ENCODE data around the gene PTGES2.

Gene PTGES2

DNA sequence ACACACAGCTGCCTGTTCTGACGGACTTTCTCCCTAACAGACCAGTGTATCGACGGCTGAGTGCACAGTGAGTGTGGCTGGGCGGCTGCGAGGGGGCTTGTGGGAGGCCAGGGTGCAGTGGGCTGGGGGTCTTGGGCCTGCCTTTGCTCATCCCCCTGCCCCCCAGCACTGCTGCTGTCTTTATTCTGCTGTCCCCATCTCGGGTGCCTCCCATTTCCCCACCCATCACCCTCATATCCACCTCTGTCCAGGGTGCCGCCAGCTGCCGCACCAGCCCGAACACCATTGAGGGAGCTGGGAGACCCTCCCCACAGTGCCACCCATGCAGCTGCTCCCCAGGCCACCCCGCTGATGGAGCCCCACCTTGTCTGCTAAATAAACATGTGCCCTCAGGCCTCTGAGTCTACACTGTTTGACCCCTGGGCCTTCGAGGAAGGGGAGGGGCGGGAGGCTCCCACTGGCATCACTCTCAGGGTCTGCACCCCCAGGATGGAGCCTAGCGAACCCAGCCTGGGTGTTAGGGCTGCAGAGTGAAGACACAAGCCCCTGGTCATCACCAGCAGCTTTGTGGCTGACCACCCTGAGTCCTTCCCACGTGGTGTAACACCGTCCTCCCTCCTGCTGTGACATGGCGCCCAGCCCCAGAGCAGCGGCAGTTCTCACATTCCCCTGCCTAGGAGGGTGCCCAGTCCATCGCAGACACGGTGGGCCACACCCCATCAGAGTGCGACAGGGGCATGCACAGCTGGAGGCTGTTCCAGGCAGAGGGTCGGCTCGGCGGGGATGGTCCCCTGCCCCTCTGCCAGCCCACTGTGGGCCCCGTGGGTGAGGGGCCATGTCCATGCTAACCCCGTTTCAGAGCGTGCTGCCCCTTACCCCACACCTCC, 25.8 kb upstream of the PTGES2 start:
- Histone ChIP-seq H3K27ac (ENCODE audit: insufficient read depth, low read depth, low read length, poor library complexity, severe bottlenecking) (no peak overlapping the region), H3K4me3 (ENCODE audit: insufficient read depth, low read depth, low read length) (no peak overlapping the region), H3K9me3 (ENCODE audit: control insufficient read depth, low read length) (no peaks in the 10 kb centered on the region), H3K36me3 (ENCODE audit: control insufficient read depth, insufficient read depth, low read length) (no peaks in the 10 kb centered on the region), H3K27me3 (ENCODE audit: control insufficient read depth, insufficient read depth, low read length, poor library complexity, severe bottlenecking) (no peaks in the 10 kb centered on the region), H3K4me1 (ENCODE audit: control insufficient read depth, insufficient read depth, low read length) (no peaks in the 10 kb centered on the region)
- WGBS, 2 experiments = 87 to 88% methylated on average over 26 of the region's 26 CpGs

DNA sequence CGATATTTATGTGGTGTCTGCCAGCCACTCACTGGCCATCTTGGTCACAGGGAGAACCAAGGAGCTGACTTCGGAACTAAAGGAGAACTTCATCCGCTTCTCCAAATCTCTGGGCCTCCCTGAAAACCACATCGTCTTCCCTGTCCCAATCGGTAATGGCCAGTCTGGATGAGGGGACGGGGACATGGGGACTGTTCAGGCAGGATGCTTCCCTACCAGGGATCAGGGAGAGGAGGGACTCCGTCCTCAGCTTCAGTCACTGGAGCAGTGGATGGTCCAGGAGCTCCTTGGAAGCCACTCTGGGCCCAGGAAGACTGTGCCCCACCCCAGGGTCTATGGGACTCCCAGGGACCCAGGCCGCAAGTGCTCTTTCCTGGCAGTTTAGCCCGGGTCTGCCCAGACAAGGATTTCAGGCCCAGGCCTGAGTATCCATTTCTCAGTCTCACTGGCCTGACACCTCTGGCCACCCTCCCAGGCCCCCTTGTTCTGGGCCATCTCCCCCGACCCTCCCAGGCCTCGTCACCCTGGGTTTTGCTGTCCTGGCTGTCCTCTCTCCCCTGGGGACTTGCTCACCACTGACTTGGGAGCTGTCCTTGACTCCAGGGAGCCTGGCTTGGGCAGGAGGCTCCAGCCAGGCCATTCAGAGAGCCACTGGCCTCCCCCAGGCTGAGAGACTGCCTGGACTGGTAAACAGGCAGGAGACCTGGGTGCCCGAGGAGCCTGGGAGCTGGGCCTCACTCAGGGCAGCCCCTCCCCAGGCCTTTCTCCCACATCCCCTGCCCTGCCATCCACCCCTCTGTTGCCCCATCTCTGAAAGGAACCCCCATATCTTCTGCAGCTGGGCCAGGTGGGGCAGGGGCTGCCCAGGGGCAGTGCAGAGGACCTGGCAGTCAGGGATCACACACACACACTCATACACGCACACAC, 24.9 kb upstream of the PTGES2 start:
- no peak overlapping the region for H3K27ac ChIP-seq (ENCODE audit: insufficient read depth, low read depth, low read length, poor library complexity, severe bottlenecking)
- WGBS, 2 experiments = 93 to 95% methylated on average over 13 of the region's 13 CpGs

DNA sequence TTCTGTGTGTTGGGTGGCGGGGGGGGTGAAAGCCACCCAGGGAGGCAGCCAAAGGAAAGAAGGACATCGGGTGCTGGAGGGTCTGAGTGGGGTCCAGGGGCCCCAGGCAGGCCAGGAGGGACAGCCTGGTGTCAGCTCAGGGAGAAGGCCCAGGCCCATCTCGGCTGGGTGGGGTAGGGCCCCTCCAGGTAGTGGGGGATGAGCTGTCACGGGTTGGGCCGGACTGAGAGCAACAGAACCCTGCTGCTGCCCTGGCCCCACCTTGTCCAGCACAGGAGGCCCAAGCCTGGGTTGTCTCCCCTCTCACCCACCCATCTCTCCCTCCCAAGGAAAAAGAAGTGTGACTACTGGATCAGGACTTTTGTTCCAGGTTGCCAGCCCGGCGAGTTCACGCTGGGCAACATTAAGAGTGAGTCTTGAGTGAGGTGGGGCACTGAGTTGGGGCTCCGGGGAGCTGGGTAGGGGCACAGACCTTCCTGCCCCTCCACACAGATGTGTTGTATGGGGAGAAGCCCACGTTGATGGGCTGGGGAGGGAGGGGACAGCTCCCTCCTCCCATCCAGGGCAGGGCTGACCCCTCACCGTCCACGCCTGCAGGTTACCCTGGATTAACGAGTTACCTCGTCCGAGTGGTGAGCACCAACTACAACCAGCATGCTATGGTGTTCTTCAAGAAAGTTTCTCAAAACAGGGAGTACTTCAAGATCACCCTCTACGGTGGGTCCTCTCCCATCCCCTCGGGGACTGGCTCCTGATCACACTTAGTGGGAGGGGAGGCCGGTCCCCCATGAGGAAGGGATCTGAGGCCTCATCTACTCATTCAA, 24.0 kb upstream of the PTGES2 start:
- no peaks in the 10 kb centered on the region for H3K36me3 ChIP-seq (ENCODE audit: control insufficient read depth, insufficient read depth, low read length)
- H3K27me3 ChIP-seq (ENCODE audit: control insufficient read depth, insufficient read depth, low read length, poor library complexity, severe bottlenecking) = no peaks in the 10 kb centered on the region
- no peak overlapping the region for H3K27ac ChIP-seq (ENCODE audit: insufficient read depth, low read depth, low read length, poor library complexity, severe bottlenecking)
- 84 to 87% methylated on average over 18 of the region's 18 CpGs for WGBS, 2 experiments
- H3K4me3 ChIP-seq (ENCODE audit: insufficient read depth, low read depth, low read length) = no peak overlapping the region
- H3K9me3 ChIP-seq (ENCODE audit: control insufficient read depth, low read length) = no peaks in the 10 kb centered on the region
- H3K4me1 ChIP-seq (ENCODE audit: control insufficient read depth, insufficient read depth, low read length) = no peaks in the 10 kb centered on the region

More for the DNA sequence above, 24.9 kb upstream of the PTGES2 start:
- Histone ChIP-seq H3K9me3 (ENCODE audit: control insufficient read depth, low read length) (no peaks in the 10 kb centered on the region), H3K4me1 (ENCODE audit: control insufficient read depth, insufficient read depth, low read length) (no peaks in the 10 kb centered on the region), H3K36me3 (ENCODE audit: control insufficient read depth, insufficient read depth, low read length) (no peaks in the 10 kb centered on the region), H3K4me3 (ENCODE audit: insufficient read depth, low read depth, low read length) (no peak overlapping the region), H3K27me3 (ENCODE audit: control insufficient read depth, insufficient read depth, low read length, poor library complexity, severe bottlenecking) (no peaks in the 10 kb centered on the region)

DNA sequence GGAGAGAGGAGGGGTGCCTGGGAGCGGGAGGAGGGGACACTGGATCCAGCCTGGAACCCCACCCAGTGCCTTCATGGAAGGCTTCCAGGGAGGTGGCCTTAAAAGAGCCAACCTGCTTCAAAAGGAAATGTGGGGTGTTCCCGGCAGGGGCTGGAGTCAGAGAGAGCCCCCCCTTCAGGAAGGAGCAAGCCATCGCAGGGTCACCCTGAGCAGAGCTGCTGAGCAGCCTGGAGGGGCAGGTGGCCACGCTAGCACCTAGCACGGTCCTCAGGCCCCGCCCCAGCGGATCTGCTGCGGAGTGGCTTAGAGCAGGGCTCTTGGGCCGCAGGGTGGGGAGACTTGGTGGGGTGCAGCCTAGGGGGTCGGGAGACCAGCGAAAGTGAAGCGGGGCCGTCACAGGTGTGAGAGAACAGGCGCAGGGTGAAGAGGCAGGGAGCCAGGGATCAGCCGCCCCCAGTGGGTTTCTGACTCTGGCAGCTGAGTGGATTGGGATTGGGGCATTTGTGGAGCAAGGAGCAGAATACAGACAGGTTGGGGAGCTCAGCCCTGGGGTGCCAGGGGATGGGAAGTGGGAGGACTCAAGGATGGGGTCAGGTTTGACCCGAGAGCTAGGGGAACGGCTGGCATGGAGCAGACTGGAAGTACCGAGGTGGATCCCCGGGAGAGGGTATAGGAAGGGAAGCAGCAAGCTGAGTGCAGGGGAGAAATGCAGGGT, 23.2 kb upstream of the PTGES2 start:
- no peak overlapping the region for H3K27ac ChIP-seq (ENCODE audit: insufficient read depth, low read depth, low read length, poor library complexity, severe bottlenecking)
- 69 to 73% methylated on average over 19 of the region's 19 CpGs for WGBS, 2 experiments
- H3K4me1 ChIP-seq (ENCODE audit: control insufficient read depth, insufficient read depth, low read length) = no peaks in the 10 kb centered on the region
- no peaks in the 10 kb centered on the region for H3K9me3 ChIP-seq (ENCODE audit: control insufficient read depth, low read length)
- no peaks in the 10 kb centered on the region for H3K27me3 ChIP-seq (ENCODE audit: control insufficient read depth, insufficient read depth, low read length, poor library complexity, severe bottlenecking)
- no peak overlapping the region for H3K4me3 ChIP-seq (ENCODE audit: insufficient read depth, low read depth, low read length)
- H3K36me3 ChIP-seq (ENCODE audit: control insufficient read depth, insufficient read depth, low read length) = no peaks in the 10 kb centered on the region

DNA sequence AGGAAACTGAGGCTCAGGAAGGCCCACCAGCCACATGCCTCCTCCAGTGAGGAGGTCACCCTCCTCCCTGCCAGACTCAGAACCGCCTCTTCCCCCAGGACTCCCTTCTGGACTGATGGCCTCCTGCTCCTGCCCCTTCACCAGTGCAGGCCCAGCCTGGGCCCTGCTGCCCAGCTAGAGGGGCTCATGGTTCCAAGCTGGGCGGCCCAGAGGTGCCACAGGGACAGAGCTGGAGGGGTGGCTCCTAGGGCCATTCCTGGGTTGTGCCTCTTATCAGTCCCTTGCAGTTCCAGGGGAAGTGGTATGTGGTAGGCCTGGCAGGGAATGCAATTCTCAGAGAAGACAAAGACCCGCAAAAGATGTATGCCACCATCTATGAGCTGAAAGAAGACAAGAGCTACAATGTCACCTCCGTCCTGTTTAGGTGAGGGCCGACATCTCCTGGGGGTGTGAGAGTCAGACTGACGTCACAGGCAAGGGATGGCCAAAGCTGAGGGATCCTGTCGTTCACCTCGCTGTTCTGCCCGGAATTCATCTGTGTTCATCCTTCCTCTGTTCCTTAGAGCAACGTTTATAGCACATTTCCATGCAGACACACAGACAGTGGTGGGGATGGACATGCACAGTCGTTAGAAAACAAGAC, 22.5 kb upstream of the PTGES2 start:
- Histone ChIP-seq H3K4me1 (ENCODE audit: control insufficient read depth, insufficient read depth, low read length) (no peaks in the 10 kb centered on the region), H3K27ac (ENCODE audit: insufficient read depth, low read depth, low read length, poor library complexity, severe bottlenecking) (no peak overlapping the region), H3K36me3 (ENCODE audit: control insufficient read depth, insufficient read depth, low read length) (no peaks in the 10 kb centered on the region), H3K9me3 (ENCODE audit: control insufficient read depth, low read length) (no peaks in the 10 kb centered on the region), H3K27me3 (ENCODE audit: control insufficient read depth, insufficient read depth, low read length, poor library complexity, severe bottlenecking) (no peaks in the 10 kb centered on the region), H3K4me3 (ENCODE audit: insufficient read depth, low read depth, low read length) (no peak overlapping the region)
- WGBS, 2 experiments = 87 to 88% methylated on average over 11 of the region's 11 CpGs

DNA sequence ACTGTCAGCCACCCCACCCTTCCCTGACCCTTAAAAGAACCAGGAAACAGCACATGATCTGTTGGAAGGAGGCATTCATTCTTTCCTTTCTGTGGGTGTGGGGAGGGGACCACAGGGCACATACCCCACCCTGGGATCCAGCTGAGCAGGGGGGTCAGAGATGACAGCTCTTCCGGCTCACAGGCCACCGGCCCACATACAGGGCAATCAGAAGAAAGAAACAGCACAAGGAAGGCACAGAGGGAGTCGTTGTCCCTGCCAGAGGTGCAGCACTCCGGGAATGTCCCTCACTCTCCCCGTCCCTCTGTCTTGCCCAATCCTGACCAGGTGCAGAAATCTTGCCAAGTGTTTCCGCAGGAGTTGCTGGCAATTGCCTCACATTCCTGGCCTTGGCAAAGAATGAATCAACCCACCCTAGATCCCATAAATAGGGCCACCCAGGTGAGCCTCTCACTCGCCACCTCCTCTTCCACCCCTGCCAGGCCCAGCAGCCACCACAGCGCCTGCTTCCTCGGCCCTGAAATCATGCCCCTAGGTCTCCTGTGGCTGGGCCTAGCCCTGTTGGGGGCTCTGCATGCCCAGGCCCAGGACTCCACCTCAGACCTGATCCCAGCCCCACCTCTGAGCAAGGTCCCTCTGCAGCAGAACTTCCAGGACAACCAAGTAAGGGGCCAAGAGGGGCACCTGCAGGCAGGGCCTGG, 21.6 kb upstream of the PTGES2 start, which contains the start of gene LCN2:
Gene LCN2 (plus strand): TSS at position 453 of the 701 bp plus-strand sequence. CDS start 73 bp downstream, at position 526.
- Histone ChIP-seq H3K27ac (ENCODE audit: insufficient read depth, low read depth, low read length, poor library complexity, severe bottlenecking) (no peak within 1 kb of the TSS), H3K36me3 (ENCODE audit: control insufficient read depth, insufficient read depth, low read length) (no peaks in the 10 kb centered on the region), H3K4me3 (ENCODE audit: insufficient read depth, low read depth, low read length) (no peak within 1 kb of the TSS), H3K9me3 (ENCODE audit: control insufficient read depth, low read length) (no peaks in the 10 kb centered on the region), H3K27me3 (ENCODE audit: control insufficient read depth, insufficient read depth, low read length, poor library complexity, severe bottlenecking) (no peaks in the 10 kb centered on the region), H3K4me1 (ENCODE audit: control insufficient read depth, insufficient read depth, low read length) (no peaks in the 10 kb centered on the region)
- 86 to 87% methylated on average over 9 of the region's 9 CpGs for WGBS, 2 experiments

DNA sequence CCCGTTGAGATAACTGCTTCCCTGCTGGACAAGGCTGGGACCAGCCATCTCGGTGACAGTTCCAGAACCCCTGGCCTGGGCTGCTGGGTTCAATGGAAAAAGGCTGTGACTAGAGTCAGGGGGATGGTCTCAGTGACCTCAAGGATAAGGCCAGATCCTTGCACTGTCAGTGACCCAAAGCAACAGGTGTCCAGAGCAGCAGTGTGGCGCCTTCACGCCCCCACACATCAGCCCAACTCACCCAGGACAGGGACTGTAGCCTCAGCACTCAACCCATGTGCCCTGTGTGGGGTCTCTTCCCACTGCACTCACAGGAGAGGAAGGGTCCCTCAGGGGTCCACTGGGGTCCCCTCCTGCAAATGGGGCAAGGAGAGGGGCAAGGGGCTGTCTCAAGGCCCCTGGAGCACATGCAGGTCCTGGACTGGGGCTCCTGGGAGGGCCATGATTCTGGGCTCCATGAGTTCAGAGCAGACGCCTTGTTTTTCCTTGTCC, 21.0 kb upstream of the PTGES2 start:
- Histone ChIP-seq H3K4me1 (ENCODE audit: control insufficient read depth, insufficient read depth, low read length) (no peaks in the 10 kb centered on the region), H3K4me3 (ENCODE audit: insufficient read depth, low read depth, low read length) (no peak overlapping the region), H3K27ac (ENCODE audit: insufficient read depth, low read depth, low read length, poor library complexity, severe bottlenecking) (no peak overlapping the region), H3K36me3 (ENCODE audit: control insufficient read depth, insufficient read depth, low read length) (no peaks in the 10 kb centered on the region), H3K9me3 (ENCODE audit: control insufficient read depth, low read length) (no peaks in the 10 kb centered on the region), H3K27me3 (ENCODE audit: control insufficient read depth, insufficient read depth, low read length, poor library complexity, severe bottlenecking) (no peaks in the 10 kb centered on the region)
- WGBS, 2 experiments = 91 to 95% methylated on average over 5 of the region's 5 CpGs

DNA sequence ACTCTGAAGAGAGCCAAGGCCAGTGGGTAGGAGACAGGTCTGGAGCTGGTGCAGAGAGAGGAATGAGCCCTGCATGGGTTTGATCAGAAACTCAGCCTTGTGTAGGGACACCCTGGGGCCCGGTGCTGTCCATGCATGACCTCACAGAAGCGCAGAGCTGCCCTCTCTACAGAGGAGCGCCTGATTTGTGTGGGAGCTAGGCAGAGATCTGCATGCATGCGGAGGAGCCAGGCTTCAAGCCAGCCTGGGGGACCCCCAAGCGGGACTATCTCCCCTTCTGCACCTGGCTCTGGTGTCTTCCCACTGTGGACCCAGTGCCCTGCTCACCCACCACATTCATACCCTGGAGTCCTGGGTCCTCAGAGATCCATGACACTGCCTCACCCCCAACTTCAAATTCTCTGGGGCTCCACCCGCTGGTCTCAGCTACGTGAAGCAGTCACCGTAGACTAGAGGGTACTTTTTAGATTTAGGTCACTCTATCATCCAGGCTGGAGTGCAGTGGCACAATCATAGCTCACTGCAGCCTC, 19.1 kb upstream of the PTGES2 start:
- H3K27me3 ChIP-seq (ENCODE audit: control insufficient read depth, insufficient read depth, low read length, poor library complexity, severe bottlenecking) = no peaks in the 10 kb centered on the region
- H3K4me3 ChIP-seq (ENCODE audit: insufficient read depth, low read depth, low read length) = no peak overlapping the region
- no peaks in the 10 kb centered on the region for H3K4me1 ChIP-seq (ENCODE audit: control insufficient read depth, insufficient read depth, low read length)
- H3K27ac ChIP-seq (ENCODE audit: insufficient read depth, low read depth, low read length, poor library complexity, severe bottlenecking) = no peak overlapping the region
- 89 to 93% methylated on average over 8 of the region's 8 CpGs for WGBS, 2 experiments
- H3K36me3 ChIP-seq (ENCODE audit: control insufficient read depth, insufficient read depth, low read length) = no peaks in the 10 kb centered on the region
- no peaks in the 10 kb centered on the region for H3K9me3 ChIP-seq (ENCODE audit: control insufficient read depth, low read length)

Data from ectodermal cell (in vitro differentiated cells).